DMS153 treated with DMSO at 0.1 percent for 48 hours (cell line): Measurements from ENCODE around the gene C11orf42.

ENCODE experiments used
- DNase-seq: peaks from one replicate; lab custom pipeline; 2025; ENCODE audit not compliant: unreplicated experiment; lab: John Stamatoyannopoulos, UW

The C11orf42 gene

DNA sequence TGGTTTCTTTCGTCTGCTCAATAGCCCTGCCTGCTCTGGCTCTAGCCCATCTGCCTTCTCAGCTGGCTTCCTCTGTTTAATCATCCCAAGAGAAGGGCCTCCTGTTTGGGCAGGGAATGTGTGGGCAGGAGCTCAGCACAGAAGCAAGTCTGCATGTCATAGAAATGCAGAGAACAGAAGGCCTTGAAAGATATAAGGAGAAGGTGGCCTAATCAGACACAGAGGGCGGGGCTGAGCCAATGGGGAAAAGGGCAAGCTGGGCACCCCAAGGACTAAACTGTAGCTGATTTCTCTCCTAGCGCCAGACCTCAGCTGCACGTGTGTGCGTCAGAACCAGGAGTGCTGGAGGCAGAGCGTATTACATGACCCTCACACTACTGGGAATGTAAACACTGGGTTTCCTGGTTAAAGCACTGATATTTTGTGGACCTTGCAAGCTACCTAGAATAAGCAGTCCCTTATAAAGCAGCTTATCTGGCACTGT is 46.7 kb downstream of the C11orf42 start:
- DNase-seq, result no peak

DNA sequence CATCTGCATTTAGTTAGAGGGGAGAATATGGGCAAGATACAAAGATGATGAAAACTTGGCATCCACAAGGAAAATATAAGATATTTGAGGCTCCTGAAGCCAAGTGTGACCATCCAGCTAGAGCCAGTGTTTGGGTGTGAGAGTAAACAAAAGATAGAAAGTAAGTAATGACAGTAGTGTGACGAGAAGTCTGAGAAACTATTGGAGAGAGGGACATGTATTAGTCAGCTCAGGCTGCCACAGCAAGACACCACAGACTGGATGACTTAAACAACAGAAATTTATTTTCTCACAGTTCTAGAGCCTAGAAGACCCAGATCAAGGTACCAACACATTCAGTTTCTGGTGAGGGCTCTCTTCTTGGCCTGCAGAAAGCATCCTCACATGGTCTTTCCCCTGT is 47.8 kb downstream of the C11orf42 start:
- no peak for DNase-seq

DNA sequence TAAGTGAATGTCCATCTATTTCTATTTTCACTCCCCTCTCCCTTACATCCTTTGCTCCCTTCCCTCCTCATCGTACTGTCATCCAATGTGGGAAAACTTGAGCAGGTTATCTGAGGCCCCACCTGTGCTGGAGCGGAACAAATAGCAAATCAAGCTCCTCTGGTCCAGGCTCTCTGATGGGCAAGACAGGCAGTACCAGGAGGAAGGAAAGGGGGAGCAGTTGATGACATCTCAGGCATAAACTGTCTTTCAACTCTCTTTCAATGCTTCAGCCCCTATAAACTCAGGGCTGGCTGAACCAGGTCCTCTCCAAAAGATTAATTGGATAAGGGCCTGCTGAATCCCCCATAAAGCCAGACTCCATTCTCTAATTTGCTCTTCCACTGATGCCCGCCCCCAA is 52.8 kb downstream of the C11orf42 start:
- no peak for DNase-seq

DNA sequence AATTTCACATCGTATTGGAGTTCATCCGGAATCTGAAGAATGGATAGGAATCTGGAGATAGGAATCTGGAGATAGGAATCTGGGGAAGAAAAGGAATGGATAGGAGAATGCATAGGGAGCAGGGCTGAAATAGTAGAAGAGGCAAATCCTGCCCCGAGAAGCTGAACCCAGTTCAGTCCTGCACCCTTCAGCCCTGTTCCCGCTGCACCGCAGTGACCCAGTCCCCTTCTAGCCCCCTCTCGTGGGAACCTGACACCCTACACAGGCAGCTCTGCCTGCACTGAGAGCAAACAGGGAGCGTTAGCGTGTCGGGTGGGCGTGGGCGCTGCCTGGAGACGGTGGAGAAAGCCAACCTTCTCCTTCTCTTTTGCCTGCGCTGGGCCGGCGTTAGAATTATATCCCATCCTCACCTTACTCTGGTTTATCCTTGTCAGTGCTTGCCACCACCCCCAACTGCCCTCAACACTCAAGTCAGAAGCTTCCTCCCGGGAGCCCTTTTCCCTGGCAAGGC is 53.3 kb downstream of the C11orf42 start:
- DNase-seq, result no peak

DNA sequence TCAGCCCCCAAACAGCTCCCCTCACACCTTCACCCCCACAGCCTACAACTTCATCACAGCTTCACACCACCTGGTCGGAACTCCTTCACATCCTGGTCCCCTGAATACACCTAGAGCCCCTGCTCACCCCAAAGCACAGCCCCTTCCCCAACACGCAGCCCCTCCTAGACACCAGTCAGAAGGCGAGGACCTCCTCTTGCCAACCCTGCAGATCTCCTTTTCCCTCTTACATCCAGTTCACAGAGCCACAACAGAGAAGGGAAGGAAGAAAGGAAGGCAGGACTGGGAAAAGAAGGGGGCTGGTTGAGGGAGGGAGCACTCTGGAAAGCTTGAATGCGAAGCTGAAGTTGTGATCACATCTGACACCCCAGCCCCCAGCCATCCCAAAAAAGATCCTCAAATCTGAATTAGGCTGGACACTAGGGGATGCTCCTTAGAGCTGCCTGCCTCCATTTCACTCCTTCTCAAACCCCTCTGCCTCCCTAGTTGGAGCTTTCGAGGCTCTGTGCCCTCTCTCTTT is 54.9 kb downstream of the C11orf42 start:
- DNase-seq, result no peak
